Endothelial cell of umbilical vein (primary cell): ENCODE data around the gene KAT6B. TPM values are rescaled to one million over a fixed set of nuclear protein-coding genes. Genes with fewer than 3 reads are reported as not detected.

Experiments used
- BruUV-seq: library from RNA; stranded (reverse); fragments of 400-500 nt; replicated peaks from 2 replicates; lab custom pipeline; 2021; lab: Mats Ljungman, UMichigan
- CTCF ChIA-PET: fragments of 300-600, 350-600 bp; sonication (Branson Sonifier 250); formaldehyde crosslinking; loops from one replicate; lab custom pipeline; 2021; ENCODE audit warnings: antibody characterized with exemption, inconsistent platforms; lab: Charles Lee
- POLR2A ChIA-PET: fragments of 300-600, 350-600 bp; sonication (Branson Sonifier 250); formaldehyde crosslinking; loops from one replicate; lab custom pipeline; 2021; ENCODE audit warnings: antibody characterized with exemption, inconsistent platforms; lab: Charles Lee
- DNase-seq: peaks from one replicate; pipeline ENCODE4 v3.0.0-alpha.2; 2011; ENCODE audit warnings: low read depth, low spot score
- FAIRE-seq: peaks from 2 replicates; lab custom pipeline; 2011; peaks lifted over from hg19 to GRCh38; lab: Jason Lieb, UNC
- H2AFZ ChIP-seq: 2 replicates; pipeline ENCODE4 v1.6.0; 2012; ENCODE audit warnings: low read depth, low read length, control low read depth, inconsistent platforms
- H3K27ac ChIP-seq: 2 replicates; pipeline ENCODE4 v1.5.1; 2011; ENCODE audit warnings: low read depth, mild to moderate bottlenecking, control low read depth, low read length, moderate library complexity; ENCODE audit not compliant: insufficient read depth
- H3K27me3 ChIP-seq, 2 experiments: 2 replicates each; pipeline versions ENCODE4 v1.6.0 to v1.6.1; 2011; ENCODE audit warnings: low read length in 2 of 2, mixed read lengths in 1 of 2; ENCODE audit not compliant: control insufficient read depth in 2 of 2, insufficient read depth in 2 of 2
- H3K36me3 ChIP-seq, 2 experiments: 2 replicates in 1 of 2; 3 replicates in 1 of 2; pipeline ENCODE4 v1.5.1; 2011; ENCODE audit warnings: low read length in 2 of 2, mild to moderate bottlenecking in 1 of 2, moderate library complexity in 1 of 2; ENCODE audit not compliant: control insufficient read depth in 2 of 2, insufficient read depth in 2 of 2; ENCODE audit errors: extremely low read depth in 1 of 2
- H3K4me1 ChIP-seq: 3 replicates; pipeline ENCODE4 v1.5.1; 2011; ENCODE audit warnings: mild to moderate bottlenecking, low read length; ENCODE audit not compliant: control insufficient read depth, insufficient read depth; ENCODE audit errors: extremely low read depth
- H3K4me2 ChIP-seq: 2 replicates; pipeline ENCODE4 v1.6.1; 2011; ENCODE audit warnings: low read length, control low read depth, mixed read lengths; ENCODE audit not compliant: insufficient read depth
- H3K4me3 ChIP-seq, 3 experiments: fragments of 200-600 bp in 1 of 3; sonication (generic), shearing (Covaris generic) in 1 of 3; replicated peaks in 1 of 3; 2 replicates each; pipeline ENCODE4 v1.5.1; 2011 to 2016; ENCODE audit warnings: control low read depth in 3 of 3, low read length in 3 of 3, mild to moderate bottlenecking in 2 of 3, inconsistent platforms in 1 of 3, low read depth in 1 of 3, moderate library complexity in 1 of 3; ENCODE audit not compliant: insufficient read depth in 1 of 3
- H3K79me2 ChIP-seq: 2 replicates; pipeline ENCODE4 v1.6.0; 2012; ENCODE audit warnings: low read length, inconsistent platforms; ENCODE audit not compliant: control insufficient read depth, insufficient read depth
- H3K9ac ChIP-seq: replicated peaks from 2 replicates; pipeline ENCODE3; 2011; ENCODE audit warnings: low read length, control low read depth; ENCODE audit not compliant: insufficient read depth; ENCODE audit errors: extremely low read depth
- H3K9me1 ChIP-seq: replicated peaks from 3 replicates; pipeline ENCODE4 v1.6.0; 2011; ENCODE audit warnings: mild to moderate bottlenecking, low read length; ENCODE audit not compliant: control insufficient read depth, insufficient read depth; ENCODE audit errors: extremely low read depth
- H3K9me3 ChIP-seq: replicated peaks from 2 replicates; pipeline ENCODE4 v1.5.1; 2012; ENCODE audit warnings: low read length, inconsistent platforms; ENCODE audit not compliant: control insufficient read depth, insufficient read depth
- H4K20me1 ChIP-seq: replicated peaks from 2 replicates; pipeline ENCODE3; 2011; ENCODE audit warnings: mild to moderate bottlenecking, low read length; ENCODE audit not compliant: control insufficient read depth, insufficient read depth; ENCODE audit errors: extremely low read depth
- CTCF ChIP-seq, 2 donors: IDR thresholded peaks; 1 replicate in 1 of 2; 2 replicates in 1 of 2; pipeline ENCODE4 v1.5.1; 2011; ENCODE audit warnings: low read length in 2 of 2, mild to moderate bottlenecking in 2 of 2, moderate library complexity in 2 of 2, control low read depth in 1 of 2, inconsistent platforms in 1 of 2, low read depth in 1 of 2; ENCODE audit not compliant: insufficient read depth in 1 of 2; ENCODE audit errors: extremely low read depth in 1 of 2
- EZH2 ChIP-seq: IDR thresholded peaks from 2 replicates; pipeline ENCODE4 v1.6.1; 2012; ENCODE audit warnings: borderline replicate concordance, low read depth, mild to moderate bottlenecking, moderate library complexity, low read length, inconsistent platforms; ENCODE audit not compliant: severe bottlenecking
- FOS ChIP-seq: IDR thresholded peaks from 2 replicates; pipeline ENCODE4 v1.6.1; 2011; ENCODE audit warnings: mild to moderate bottlenecking, low read length, moderate library complexity, borderline replicate concordance; ENCODE audit not compliant: insufficient read depth
- GATA2 ChIP-seq: IDR thresholded peaks from 2 replicates; pipeline ENCODE4 v1.7.0; 2011; ENCODE audit warnings: low read depth, mild to moderate bottlenecking, moderate library complexity, mixed read lengths, low read length; ENCODE audit not compliant: insufficient read length, insufficient read depth
- JUN ChIP-seq: IDR thresholded peaks from 2 replicates; pipeline ENCODE4 v1.6.1; 2011; ENCODE audit warnings: borderline replicate concordance, low read depth; ENCODE audit not compliant: insufficient read length, insufficient read depth
- MYC ChIP-seq: IDR thresholded peaks from one replicate; pipeline ENCODE4 v1.6.1; 2011; ENCODE audit warnings: mild to moderate bottlenecking, low read depth, low read length
- POLR2A ChIP-seq: IDR thresholded peaks from 2 replicates; pipeline ENCODE4 v1.6.1; 2012; ENCODE audit warnings: low read depth, mild to moderate bottlenecking, control low read depth, low read length
- POLR2AphosphoS5 ChIP-seq: IDR thresholded peaks from 2 replicates; pipeline ENCODE4 v1.6.1; 2012; ENCODE audit warnings: low read depth, mild to moderate bottlenecking, control low read depth, low read length, moderate library complexity; ENCODE audit not compliant: insufficient read depth
- dilution Hi-C: fragments of 300-500 bp; cut with MboI; formaldehyde crosslinking; loops from one replicate; pipeline ENCODE4 v1.15.0; 2019; ENCODE audit warnings: low sequenced_read_pairs; ENCODE audit not compliant: extremely low pct_ligation_motif_present
- intact Hi-C: fragments of 100-400 bp; cut with micrococcal nuclease; formaldehyde crosslinking; loops from one replicate; pipeline ENCODE4 v1.10.0; 2022
- polyA plus RNA-seq, 4 experiments: library from polyadenylated mRNA; depleted of rRNA in 3 of 4; stranded (reverse) in 3 of 4; unstranded in 1 of 4; fragments of >200 nt; gene quantifications; 2 replicates each; pipeline versions ENCODE4 v1.2.1 to v1.2.3, GENCODE V29; 2011 to 2012; ENCODE audit warnings: missing spikeins in 1 of 4
- total RNA-seq: library from RNA; stranded (reverse); gene quantifications from 2 replicates; pipeline ENCODE4 v1.2.3, GENCODE V29; 2021
- TF ChIP-seq, protein P1 (sequence below): IDR thresholded peaks from 2 replicates; pipeline ENCODE4 v1.6.1; 2011; ENCODE audit not compliant: insufficient read depth, insufficient read length

KAT6B gene
- total and polyA plus RNA-seq, 2 donors (not counting 3 experiments of a cell fraction or from before 2014, with no cell fraction given) = 4.5 to 17.0 TPM

- intact Hi-C loops (no loop called here), dilution Hi-C loops (no loop called here)
- Histone ChIP-seq H3K4me3 (no peak overlapping the region), H4K20me1 (no peaks in the 10 kb centered on the region), H3K4me2 (peak overlapping the region; percentile 12), H3K27ac (no peak overlapping the region), H3K27me3 (no peaks in the 10 kb centered on the region), H3K79me2 (peaks cover 2% of the 10 kb centered on the region), H2AFZ (no peak overlapping the region), H3K36me3 (no peaks in the 10 kb centered on the region), H3K9ac (no peak overlapping the region), H3K9me1 (peaks cover 2% of the 10 kb centered on the region), H3K9me3 (no peaks in the 10 kb centered on the region), H3K4me1 (peaks cover 26% of the 10 kb centered on the region)
- ChIA-PET CTCF (no interaction called here), POLR2A (no interaction called here)
- TF ChIP-seq EZH2 (no peak), JUN (peak; percentile 30), FOS (peak; percentile 60), MYC (no peak), GATA2 (no peak), POLR2AphosphoS5 (no peak), POLR2A (no peak), CTCF (IDR thresholded peaks at IDR 0.05; ENCODE audit: extremely low read depth in 1 of 2, insufficient read depth in 1 of 2, low read depth in 1 of 2, low read length in 2 of 2) (no peak)
- TF ChIP-seq, protein P1, sequence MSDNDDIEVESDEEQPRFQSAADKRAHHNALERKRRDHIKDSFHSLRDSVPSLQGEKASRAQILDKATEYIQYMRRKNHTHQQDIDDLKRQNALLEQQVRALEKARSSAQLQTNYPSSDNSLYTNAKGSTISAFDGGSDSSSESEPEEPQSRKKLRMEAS = no peak
- FAIRE-seq (peak; percentile 37), DNase-seq (peak; percentile 24)
- no TSS peak for BruUV-seq
Observed at GRCh38 chr10:74922921-74923320, 96.5 kb downstream of the KAT6B start.
